Activated T-helper 2 cell treated with anti-CD3 and anti-CD28 coated beads, Interferon-gamma antibody, Interleukin-2, Interleukin-4, amounts not matched to agents 10 μg/mL and 5 μg/mL and 100 μg/mL, durations not matched to agents 14 hours and 24 hours and 36 hours (primary cell): ENCODE data around the gene SPINK13. TPM values are rescaled to one million over a fixed set of nuclear protein-coding genes. Genes with fewer than 3 reads are reported as not detected.
"Not testable (repeated sequence)": the region's sequence is repeated elsewhere in the genome, so short reads cannot be mapped to it uniquely, and the experiment has no call there.

ENCODE experiments used
- DNase-seq: peaks from one replicate; pipeline ENCODE4 v3.0.0; 2021; ENCODE audit warnings: low spot score
- H3K27ac Mint-ChIP-seq: one replicate; pipeline ENCODE4 v1.8.0; 2021; ENCODE audit warnings: mixed read lengths
- H3K27me3 Mint-ChIP-seq: one replicate; pipeline ENCODE4 v1.8.0; 2021; ENCODE audit warnings: low read depth, mixed read lengths
- H3K36me3 Mint-ChIP-seq: one replicate; pipeline ENCODE4 v1.8.0; 2021; ENCODE audit warnings: low read depth, mixed read lengths
- H3K4me1 Mint-ChIP-seq: one replicate; pipeline ENCODE4 v1.8.0; 2021; ENCODE audit warnings: low read depth, mixed read lengths
- H3K4me3 Mint-ChIP-seq: one replicate; pipeline ENCODE4 v1.8.0; 2021; ENCODE audit warnings: low read depth, mild to moderate bottlenecking, moderate library complexity, mixed read lengths
- H3K9me3 Mint-ChIP-seq: one replicate; pipeline ENCODE4 v1.8.0; 2021; ENCODE audit warnings: mixed read lengths
- intact Hi-C: fragments of 100-400 bp; cut with micrococcal nuclease; formaldehyde crosslinking; loops from one replicate; pipeline ENCODE4 v1.15.1; 2023
- total RNA-seq: library from RNA; stranded (reverse); gene quantifications from 2 replicates; pipeline ENCODE4 v1.2.3, GENCODE V29; 2022

The SPINK13 gene
- total RNA-seq, 1 donor from 2014 or later, result not detected

DNA sequence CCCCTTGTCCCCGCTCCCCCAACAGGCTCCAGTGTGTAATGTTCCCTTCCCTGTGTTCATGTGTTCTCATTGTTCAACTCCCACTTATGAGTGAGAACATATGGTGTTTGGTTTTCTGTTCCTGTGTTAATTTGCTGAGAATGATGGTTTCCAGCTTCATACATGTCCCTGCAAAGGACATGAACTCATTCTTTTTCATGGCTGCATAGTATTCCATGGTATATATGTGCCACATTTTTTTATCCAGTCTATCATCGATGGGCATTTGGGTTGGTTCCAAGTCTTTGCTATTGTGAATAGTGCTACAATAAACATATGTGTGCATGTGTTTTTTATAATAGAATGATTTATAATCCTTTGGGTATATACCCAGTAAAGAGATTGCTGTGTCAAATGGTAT is 6.5 kb downstream of the SPINK13 start:
- peaks cover 13% of the 10 kb centered on the region for H3K9me3 Mint-ChIP-seq
- intact Hi-C loops, DNase-seq, H3K36me3 Mint-ChIP-seq, H3K4me3 Mint-ChIP-seq, H3K27ac Mint-ChIP-seq, H3K27me3 Mint-ChIP-seq, H3K4me1 Mint-ChIP-seq: not testable (repeated sequence)

GRCh38 chr5:148280893-148281292 is 12.3 kb downstream of the SPINK13 start:
- H3K27me3 Mint-ChIP-seq, DNase-seq, H3K36me3 Mint-ChIP-seq, H3K27ac Mint-ChIP-seq, H3K4me1 Mint-ChIP-seq, intact Hi-C loops, H3K4me3 Mint-ChIP-seq: not testable (repeated sequence)
- H3K9me3 Mint-ChIP-seq, result peaks cover 12% of the 10 kb centered on the region

GRCh38 chr5:148281336-148281735 is 12.7 kb downstream of the SPINK13 start:
- intact Hi-C loops, DNase-seq, H3K27me3 Mint-ChIP-seq, H3K9me3 Mint-ChIP-seq, H3K36me3 Mint-ChIP-seq, H3K4me1 Mint-ChIP-seq, H3K27ac Mint-ChIP-seq, H3K4me3 Mint-ChIP-seq: not testable (repeated sequence)

DNA sequence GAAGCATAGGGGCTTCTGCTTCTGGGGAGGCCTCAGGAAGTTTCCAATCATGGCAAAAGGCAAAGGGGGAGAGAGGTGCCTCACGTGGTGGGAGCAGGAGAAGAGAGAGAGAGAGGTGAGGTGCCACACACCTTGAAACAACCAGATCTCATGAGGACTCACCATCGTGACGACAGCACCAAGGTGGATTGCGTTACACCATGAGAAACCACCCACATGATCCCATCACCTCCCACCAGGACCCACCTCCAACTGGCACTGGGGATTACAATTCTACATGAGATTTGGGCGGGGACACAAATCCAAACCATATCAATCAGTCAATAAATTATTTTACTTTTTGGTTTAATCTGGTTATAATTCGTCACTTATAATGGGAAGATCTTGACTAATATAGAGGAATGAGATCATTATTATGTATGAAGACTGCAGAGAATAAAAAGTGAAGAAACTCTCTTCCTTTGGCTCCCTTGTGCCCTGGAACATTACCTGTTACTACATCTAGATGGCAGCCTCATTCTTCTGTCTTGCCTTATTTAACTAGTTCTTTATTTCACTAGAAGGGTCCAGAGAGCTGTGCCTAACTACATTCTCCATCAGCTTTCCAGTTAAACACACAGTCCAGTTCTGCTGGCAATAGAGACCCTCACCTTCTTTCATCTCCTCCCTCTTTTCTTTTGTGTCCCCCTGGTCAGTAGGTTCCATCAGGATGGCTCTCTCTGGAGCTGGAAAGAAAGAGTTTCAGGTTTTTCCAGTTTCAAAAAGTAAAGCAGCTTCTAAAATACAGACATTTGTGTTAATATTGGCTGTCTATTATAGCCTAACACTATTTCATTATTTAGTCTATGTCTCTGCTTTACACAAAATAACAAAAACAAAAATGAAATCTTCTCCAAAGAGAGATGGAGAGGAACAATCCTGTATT is 21.9 kb downstream of the SPINK13 start:
- Mint-ChIP-seq H3K4me1 (no peaks in the 10 kb centered on the region), H3K27ac (no peak overlapping the region), H3K4me3 (no peak overlapping the region), H3K27me3 (no peaks in the 10 kb centered on the region), H3K36me3 (no peaks in the 10 kb centered on the region), H3K9me3 (no peaks in the 10 kb centered on the region)
- intact Hi-C loops, result no loop called here
- no peak for DNase-seq

DNA sequence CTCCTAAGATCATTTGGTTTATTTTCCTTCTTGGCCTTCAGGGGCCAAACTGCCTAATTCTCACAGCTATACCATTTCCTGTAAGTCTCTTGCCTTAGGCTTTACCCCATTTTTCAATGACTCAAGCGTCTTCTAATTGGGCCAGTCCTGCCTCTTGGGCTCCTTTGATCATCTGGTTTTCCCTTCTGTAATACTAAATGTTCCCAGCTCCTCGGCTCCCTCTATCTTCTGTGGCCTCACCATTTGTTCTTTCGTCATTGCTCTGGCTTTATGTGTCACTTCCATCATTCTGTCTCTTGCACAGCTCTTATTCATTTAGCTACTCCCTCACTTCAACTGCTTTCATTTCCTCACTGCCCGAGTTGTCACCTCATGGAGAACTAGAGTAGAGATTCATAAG is 29.1 kb downstream of the SPINK13 start:
- Mint-ChIP-seq H3K4me1 (no peaks in the 10 kb centered on the region), H3K27ac (no peak overlapping the region), H3K4me3 (no peak overlapping the region), H3K36me3 (no peaks in the 10 kb centered on the region), H3K9me3 (no peaks in the 10 kb centered on the region), H3K27me3 (no peaks in the 10 kb centered on the region)
- DNase-seq, result no peak
- intact Hi-C loops, result no loop called here

GRCh38 chr5:148306446-148306845 is 37.9 kb downstream of the SPINK13 start:
- no peaks in the 10 kb centered on the region for H3K9me3 Mint-ChIP-seq
- no peak overlapping the region for H3K27ac Mint-ChIP-seq
- intact Hi-C loops, result no loop called here
- no peak overlapping the region for H3K4me3 Mint-ChIP-seq
- no peaks in the 10 kb centered on the region for H3K36me3 Mint-ChIP-seq
- H3K4me1 Mint-ChIP-seq, result no peaks in the 10 kb centered on the region
- DNase-seq, result no peak
- H3K27me3 Mint-ChIP-seq, result peaks cover 3% of the 10 kb centered on the region

- Mint-ChIP-seq H3K36me3 (no peaks in the 10 kb centered on the region), H3K4me3 (no peak overlapping the region), H3K9me3 (no peaks in the 10 kb centered on the region), H3K27ac (no peak overlapping the region), H3K27me3 (peaks cover 3% of the 10 kb centered on the region), H3K4me1 (no peaks in the 10 kb centered on the region)
- intact Hi-C loops, result no loop called here
- DNase-seq, result no peak
These were observed 40.4 kb downstream of the SPINK13 start for GRCh38 chr5:148309019-148309418.

DNA sequence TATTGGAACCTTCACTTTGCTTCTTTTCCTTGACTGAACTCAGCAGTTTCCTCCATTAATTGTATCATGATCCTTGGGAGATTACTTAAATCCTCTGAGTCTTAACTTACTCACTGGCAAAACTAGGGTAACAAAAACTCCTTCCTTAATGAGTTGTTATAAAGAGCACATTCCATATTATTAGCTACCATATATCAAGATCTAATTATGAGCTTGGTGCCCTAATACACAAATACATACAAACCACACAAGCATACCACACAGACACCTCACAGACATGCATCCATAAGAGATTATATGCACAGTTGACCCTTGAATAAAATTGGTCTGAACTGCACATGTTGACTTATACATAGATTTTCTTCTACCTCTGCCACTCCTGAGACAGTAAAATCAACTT is 41.2 kb downstream of the SPINK13 start:
- Mint-ChIP-seq H3K36me3 (no peaks in the 10 kb centered on the region), H3K9me3 (no peaks in the 10 kb centered on the region), H3K27ac (no peak overlapping the region), H3K4me1 (no peaks in the 10 kb centered on the region), H3K4me3 (no peak overlapping the region), H3K27me3 (no peaks in the 10 kb centered on the region)
- intact Hi-C loops, result no loop called here
- DNase-seq, result no peak

GRCh38 chr5:148311484-148311883 is 42.9 kb downstream of the SPINK13 start:
- DNase-seq, result no peak
- H3K36me3 Mint-ChIP-seq, result no peaks in the 10 kb centered on the region
- intact Hi-C loops, result no loop called here
- no peak overlapping the region for H3K27ac Mint-ChIP-seq
- H3K9me3 Mint-ChIP-seq, result no peaks in the 10 kb centered on the region
- H3K27me3 Mint-ChIP-seq, result no peaks in the 10 kb centered on the region
- H3K4me1 Mint-ChIP-seq, result no peaks in the 10 kb centered on the region
- no peak overlapping the region for H3K4me3 Mint-ChIP-seq

GRCh38 chr5:148312153-148312552 is 43.6 kb downstream of the SPINK13 start, which contains the start of gene SPINK7:
SPINK7 (plus strand) TSS chr5:148312423; CDS start chr5:148312484, 61 bp downstream.
- no peaks in the 10 kb centered on the region for H3K9me3 Mint-ChIP-seq
- H3K36me3 Mint-ChIP-seq, result no peaks in the 10 kb centered on the region
- intact Hi-C loops, result no loop called here
- H3K27me3 Mint-ChIP-seq, result no peaks in the 10 kb centered on the region
- no peaks in the 10 kb centered on the region for H3K4me1 Mint-ChIP-seq
- no peak for DNase-seq
- no peak within 1 kb of the TSS for H3K4me3 Mint-ChIP-seq
- no peak within 1 kb of the TSS for H3K27ac Mint-ChIP-seq

DNA sequence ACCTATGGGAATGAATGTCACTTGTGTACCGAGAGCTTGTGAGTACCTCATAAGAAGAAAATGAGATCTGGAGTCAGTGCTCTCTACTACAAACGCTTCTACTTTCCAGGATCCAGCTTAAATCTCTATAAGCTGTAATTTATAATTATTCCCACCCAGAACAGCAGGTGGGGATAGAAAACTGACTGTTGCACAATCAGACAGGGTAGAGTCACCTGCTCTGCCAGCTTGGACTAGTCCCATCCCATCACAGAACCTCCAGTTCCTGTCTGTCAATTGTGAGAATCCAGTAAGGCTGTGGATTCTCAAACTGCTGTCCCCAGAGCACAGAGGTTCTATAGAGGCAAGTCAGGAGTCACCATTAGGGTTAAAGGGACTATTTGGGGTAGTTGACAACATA is 45.6 kb downstream of the SPINK13 start:
- Mint-ChIP-seq H3K27me3 (no peaks in the 10 kb centered on the region), H3K4me3 (no peak overlapping the region), H3K4me1 (no peaks in the 10 kb centered on the region), H3K9me3 (no peaks in the 10 kb centered on the region), H3K36me3 (no peaks in the 10 kb centered on the region), H3K27ac (no peak overlapping the region)
- intact Hi-C loops, result no loop called here
- DNase-seq, result no peak

DNA sequence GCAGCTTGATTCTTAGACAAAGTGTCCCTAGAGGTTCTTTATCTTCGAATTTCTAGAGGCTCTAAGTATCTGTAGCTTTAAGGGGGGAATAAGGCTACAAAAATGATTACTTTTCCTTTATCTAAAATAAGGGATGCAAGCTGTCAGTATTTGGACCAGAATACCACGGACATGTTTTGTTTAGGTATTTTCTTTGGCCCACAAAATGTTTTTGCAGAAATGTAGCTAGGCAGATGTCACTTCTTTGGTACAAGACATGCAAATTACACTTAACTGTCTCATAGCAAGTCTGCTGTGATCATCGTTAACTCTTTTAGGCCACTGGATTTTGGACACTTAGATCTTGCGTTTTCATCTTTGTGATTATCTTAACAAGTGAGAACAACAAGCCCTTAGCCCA is 46.1 kb downstream of the SPINK13 start:
- intact Hi-C loops, result no loop called here
- Mint-ChIP-seq H3K27ac (no peak overlapping the region), H3K36me3 (no peaks in the 10 kb centered on the region), H3K9me3 (no peaks in the 10 kb centered on the region), H3K27me3 (no peaks in the 10 kb centered on the region), H3K4me1 (no peaks in the 10 kb centered on the region), H3K4me3 (no peak overlapping the region)
- DNase-seq, result no peak

DNA sequence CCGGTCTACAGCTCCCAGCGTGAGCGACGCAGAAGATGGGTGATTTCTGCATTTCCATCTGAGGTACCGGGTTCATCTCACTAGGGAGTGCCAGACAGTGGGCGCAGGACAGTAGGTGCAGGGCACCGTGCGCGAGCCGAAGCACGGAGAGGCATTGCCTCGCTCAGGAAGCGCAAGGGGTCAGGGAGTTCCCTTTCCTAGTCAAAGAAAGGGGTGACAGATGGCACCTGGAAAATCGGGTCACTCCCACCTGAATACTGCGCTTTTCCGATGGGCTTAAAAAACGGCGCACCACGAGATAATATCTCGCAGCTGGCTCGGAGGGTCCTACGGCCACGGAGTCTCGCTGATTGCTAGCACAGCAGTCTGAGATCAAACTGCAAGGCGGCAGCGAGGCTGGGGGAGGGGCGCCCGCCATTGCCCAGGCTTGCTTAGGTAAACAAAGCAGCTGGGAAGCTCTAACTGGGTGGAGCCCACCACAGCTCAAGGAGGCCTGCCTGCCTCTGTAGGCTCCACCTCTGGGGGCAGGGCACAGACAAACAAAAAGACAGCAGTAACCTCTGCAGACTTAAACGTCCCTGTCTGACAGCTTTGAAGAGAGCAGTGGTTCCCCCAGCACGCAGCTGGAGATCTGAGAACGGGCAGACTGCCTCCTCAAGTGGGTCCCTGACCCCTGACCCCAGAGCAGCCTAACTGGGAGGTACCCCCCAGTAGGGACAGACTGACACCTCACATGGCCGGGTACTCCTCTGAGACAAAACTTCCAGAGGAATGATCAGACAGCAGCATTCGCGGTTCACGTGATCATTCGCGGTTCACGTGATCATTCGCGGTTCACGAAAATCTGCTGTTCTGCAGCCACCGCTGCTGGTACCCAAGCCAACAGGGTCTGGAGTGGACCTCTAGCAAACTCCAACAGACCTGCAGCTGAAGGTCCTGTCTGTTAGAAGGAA is 51.7 kb downstream of the SPINK13 start:
- H3K27ac Mint-ChIP-seq, H3K4me1 Mint-ChIP-seq, intact Hi-C loops, H3K36me3 Mint-ChIP-seq, H3K27me3 Mint-ChIP-seq, H3K9me3 Mint-ChIP-seq: not testable (repeated sequence)
- DNase-seq, result peak; percentile 8
- peak overlapping the region; percentile 57 for H3K4me3 Mint-ChIP-seq
